ENCODE data around the gene MORN1.
A peak's percentile ranks its signal among the peaks of the same experiment; 100 is the strongest.

MORN1 gene

GRCh38 chr1:2286923-2287322 lies 104.4 kb downstream of the MORN1 start:
- H3K4me3 ChIP-seq (ENCODE audit: low read depth, low read length), result no peak overlapping the region
- TF ChIP-seq, protein P1, sequence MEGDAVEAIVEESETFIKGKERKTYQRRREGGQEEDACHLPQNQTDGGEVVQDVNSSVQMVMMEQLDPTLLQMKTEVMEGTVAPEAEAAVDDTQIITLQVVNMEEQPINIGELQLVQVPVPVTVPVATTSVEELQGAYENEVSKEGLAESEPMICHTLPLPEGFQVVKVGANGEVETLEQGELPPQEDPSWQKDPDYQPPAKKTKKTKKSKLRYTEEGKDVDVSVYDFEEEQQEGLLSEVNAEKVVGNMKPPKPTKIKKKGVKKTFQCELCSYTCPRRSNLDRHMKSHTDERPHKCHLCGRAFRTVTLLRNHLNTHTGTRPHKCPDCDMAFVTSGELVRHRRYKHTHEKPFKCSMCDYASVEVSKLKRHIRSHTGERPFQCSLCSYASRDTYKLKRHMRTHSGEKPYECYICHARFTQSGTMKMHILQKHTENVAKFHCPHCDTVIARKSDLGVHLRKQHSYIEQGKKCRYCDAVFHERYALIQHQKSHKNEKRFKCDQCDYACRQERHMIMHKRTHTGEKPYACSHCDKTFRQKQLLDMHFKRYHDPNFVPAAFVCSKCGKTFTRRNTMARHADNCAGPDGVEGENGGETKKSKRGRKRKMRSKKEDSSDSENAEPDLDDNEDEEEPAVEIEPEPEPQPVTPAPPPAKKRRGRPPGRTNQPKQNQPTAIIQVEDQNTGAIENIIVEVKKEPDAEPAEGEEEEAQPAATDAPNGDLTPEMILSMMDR (conservative IDR thresholded peaks at IDR 0.05; ENCODE audit: low read depth, low read length), result no peak
- no peak for DNase-seq (ENCODE audit: low read depth)

DNA sequence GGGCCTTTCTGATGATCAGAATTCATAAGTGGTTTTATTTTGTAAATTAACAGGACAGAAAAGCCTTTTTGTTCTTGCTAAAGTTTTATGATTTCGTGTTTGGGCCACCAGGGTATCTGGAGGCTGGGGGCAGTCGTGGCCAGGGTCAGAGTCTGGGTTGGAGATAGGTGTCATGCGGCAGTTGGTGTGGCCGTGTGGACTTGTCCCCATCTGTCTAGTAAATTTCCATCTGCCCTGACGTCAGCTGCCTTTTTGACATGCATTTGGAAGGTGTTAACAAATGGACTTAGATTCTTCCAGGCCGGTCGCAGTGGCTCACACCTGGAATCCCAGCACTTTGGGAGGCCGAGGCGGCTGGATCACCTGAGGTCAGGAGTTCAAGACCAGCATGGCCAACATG lies 106.4 kb downstream of the MORN1 start:
- TF ChIP-seq, protein P1 (conservative IDR thresholded peaks at IDR 0.05; ENCODE audit: low read depth, low read length), result no peak
- no peak for DNase-seq (ENCODE audit: low read depth)
- no peak overlapping the region for H3K4me3 ChIP-seq (ENCODE audit: low read depth, low read length)

- peak; percentile 53 for DNase-seq (ENCODE audit: low read depth)
- no peak overlapping the region for H3K4me3 ChIP-seq (ENCODE audit: low read depth, low read length)
Observed at GRCh38 chr1:2283991-2284895, 107.1 kb downstream of the MORN1 start.

GRCh38 chr1:2283371-2283990 lies 107.9 kb downstream of the MORN1 start:
- H3K4me3 ChIP-seq (ENCODE audit: low read depth, low read length), result no peak overlapping the region
- no peak for DNase-seq (ENCODE audit: low read depth)
- TF ChIP-seq, protein P1 (conservative IDR thresholded peaks at IDR 0.05; ENCODE audit: low read depth, low read length), result no peak

More at GRCh38 chr1:2283991-2284895, 107.1 kb downstream of the MORN1 start:
- TF ChIP-seq, protein P1 (conservative IDR thresholded peaks at IDR 0.05; ENCODE audit: low read depth, low read length), result no peak

DNA sequence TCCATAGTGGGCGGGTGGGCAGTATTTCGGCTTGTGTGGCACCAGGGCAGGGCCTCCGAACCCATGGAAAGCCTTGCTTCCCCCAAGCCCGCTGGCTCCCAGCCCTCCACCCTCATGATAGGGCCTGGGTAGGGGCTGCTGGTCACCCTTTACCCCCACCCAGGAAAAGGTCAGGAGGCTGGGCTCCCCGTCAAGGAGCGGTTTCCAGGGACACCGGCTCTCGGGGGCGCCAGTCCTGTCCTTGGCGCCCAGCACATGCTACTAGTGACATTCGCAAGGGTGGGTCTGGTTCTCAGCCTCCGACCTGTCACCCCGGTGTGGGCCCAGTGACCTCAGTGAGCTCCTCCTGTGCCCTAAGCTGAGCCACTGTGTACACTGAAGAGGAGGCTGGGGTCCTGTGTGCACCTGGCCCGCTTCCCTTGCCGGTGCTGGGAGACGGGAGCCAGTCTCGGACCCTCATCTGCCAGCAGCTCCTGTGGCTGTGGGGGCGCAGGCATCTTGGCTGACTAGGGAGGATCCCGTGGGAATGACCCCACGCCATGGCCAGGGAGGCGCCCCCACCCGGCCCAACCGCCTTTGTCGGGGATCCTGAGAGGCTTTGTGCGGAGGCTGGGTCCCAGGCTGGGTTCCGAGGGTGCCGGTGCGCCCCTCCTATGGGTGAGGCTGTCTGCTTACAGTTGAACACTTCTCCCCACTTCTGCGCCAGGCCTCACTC lies 108.6 kb downstream of the MORN1 start:
- H3K4me3 ChIP-seq (ENCODE audit: low read depth, low read length), result no peak overlapping the region
- no peak for DNase-seq (ENCODE audit: low read depth)
- TF ChIP-seq, protein P1 (conservative IDR thresholded peaks at IDR 0.05; ENCODE audit: low read depth, low read length), result no peak

DNA sequence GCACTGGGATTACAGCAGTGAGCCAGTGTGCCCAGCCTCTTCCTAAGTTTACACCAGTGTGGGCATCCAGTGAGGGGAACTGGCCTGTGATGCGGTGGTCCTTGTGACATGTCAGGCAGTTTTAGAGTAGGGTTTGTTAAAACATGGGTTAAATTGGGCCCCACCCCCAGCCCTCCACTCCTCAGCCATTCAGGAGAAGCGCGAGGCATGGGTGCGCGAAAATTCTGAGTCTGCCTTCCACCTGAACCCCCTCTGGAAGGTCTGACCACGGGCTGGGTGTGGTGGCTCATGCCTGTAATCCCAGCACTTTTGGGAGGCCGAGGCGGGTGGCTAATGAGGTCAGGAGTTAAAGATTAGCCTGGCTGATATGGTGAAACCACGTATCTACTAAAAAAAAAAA lies 111.5 kb downstream of the MORN1 start:
- H3K4me3 ChIP-seq (ENCODE audit: low read depth, low read length), result no peak overlapping the region
- TF ChIP-seq, protein P1 (conservative IDR thresholded peaks at IDR 0.05; ENCODE audit: low read depth, low read length), result no peak
- DNase-seq (ENCODE audit: low read depth), result no peak

Measured in choroid plexus epithelial cell (primary cell).